ENCODE measurements around the gene CAP2.

GRCh38 chr6:17365961-17366360 is 27.4 kb upstream of the CAP2 start:
- TF ChIP-seq RAD21 (IDR thresholded peaks at IDR 0.05; ENCODE audit: low read depth) = no peak
- TF ChIP-seq MAX (IDR thresholded peaks at IDR 0.05) = no peak
- no peak for TF ChIP-seq YY1 (IDR thresholded peaks at IDR 0.05; ENCODE audit: low read depth)
- no peak for TF ChIP-seq REST (IDR thresholded peaks at IDR 0.05; ENCODE audit: low read depth)
- TF ChIP-seq CEBPB (IDR thresholded peaks at IDR 0.05) = no peak
- TF ChIP-seq EGR1 (IDR thresholded peaks at IDR 0.05) = no peak
- TF ChIP-seq EP300 (IDR thresholded peaks at IDR 0.05; ENCODE audit: borderline replicate concordance) = no peak
- no peak for TF ChIP-seq FOXM1 (IDR thresholded peaks at IDR 0.05; ENCODE audit: borderline replicate concordance, low read depth)
